ENCODE data around the gene HTR3D.

The HTR3D gene

GRCh38 chr3:184081116-184081830 lies 49.7 kb downstream of the HTR3D start:
- no peak overlapping the region for H3K4me3 ChIP-seq (replicated peaks in 1 of 2; ENCODE audit: low read depth in 2 of 2, low read length in 2 of 2)
- TF ChIP-seq CTCF (IDR thresholded peaks at IDR 0.05; ENCODE audit: low read depth, low read length) = no peak
- DNase-seq (ENCODE audit: low read depth in 2 of 2) = no peak

DNA sequence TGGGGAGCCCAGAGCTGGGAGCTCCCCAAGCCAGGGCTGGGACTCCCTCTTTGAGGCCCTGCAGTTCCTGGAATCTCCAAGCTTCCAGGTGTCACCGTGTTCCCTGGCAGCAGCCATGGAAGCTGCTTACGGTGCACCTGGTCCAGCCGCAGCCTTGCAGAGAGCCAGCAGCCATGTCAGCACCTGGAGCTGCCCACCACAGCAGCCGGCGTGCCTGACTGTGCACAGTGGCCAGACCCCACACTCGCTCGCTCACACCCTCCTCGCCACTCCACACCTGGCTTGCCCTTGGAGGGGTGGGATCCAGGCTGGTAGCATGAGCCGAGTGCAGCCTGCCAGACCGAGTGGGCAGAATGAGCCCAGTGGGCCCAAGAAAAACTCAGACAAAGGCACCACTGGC lies 50.5 kb downstream of the HTR3D start:
- DNase-seq (ENCODE audit: low read depth in 2 of 2) = no peak
- no peak overlapping the region for H3K4me3 ChIP-seq (replicated peaks in 1 of 2; ENCODE audit: low read depth in 2 of 2, low read length in 2 of 2)
- no peak for TF ChIP-seq CTCF (IDR thresholded peaks at IDR 0.05; ENCODE audit: low read depth, low read length)

- no peak overlapping the region for H3K4me3 ChIP-seq (replicated peaks in 1 of 2; ENCODE audit: low read depth in 2 of 2, low read length in 2 of 2)
- no peak for DNase-seq (ENCODE audit: low read depth in 2 of 2)
- TF ChIP-seq CTCF (IDR thresholded peaks at IDR 0.05; ENCODE audit: low read depth, low read length) = no peak
Measured at GRCh38 chr3:184082465-184082864, 50.9 kb downstream of the HTR3D start.

- peak; percentile 49 to 66 for DNase-seq (ENCODE audit: low read depth in 2 of 2)
- TF ChIP-seq CTCF (IDR thresholded peaks at IDR 0.05; ENCODE audit: low read depth, low read length) = no peak
Measured at GRCh38 chr3:184085389-184085852, 53.9 kb downstream of the HTR3D start.

More at GRCh38 chr3:184085389-184085852, 53.9 kb downstream of the HTR3D start:
- H3K4me3 ChIP-seq (replicated peaks in 1 of 2; ENCODE audit: low read depth in 2 of 2, low read length in 2 of 2) = no peak overlapping the region
